HuH-7.5 (cell line): ENCODE results near the gene VAX1.
"Not testable (repeated sequence)": the region's sequence is repeated elsewhere in the genome, so short reads cannot be mapped to it uniquely, and the experiment has no call there.

ENCODE experiments used
- DNase-seq: peaks from one replicate; pipeline ENCODE4 v3.0.0; 2011; ENCODE audit warnings: low spot score

Gene VAX1

GRCh38 chr10:117134306-117135025, 3.6 kb downstream of the VAX1 start:
- DNase-seq, result no peak

GRCh38 chr10:117134056-117134305, 4.1 kb downstream of the VAX1 start:
- DNase-seq, result no peak

GRCh38 chr10:117133273-117134055, 4.6 kb downstream of the VAX1 start:
- no peak for DNase-seq

- DNase-seq, result no peak
Observed at GRCh38 chr10:117132751-117133231, 5.3 kb downstream of the VAX1 start.

- no peak for DNase-seq
Observed at GRCh38 chr10:117131376-117132327, 6.4 kb downstream of the VAX1 start.

- DNase-seq, result no peak
Observed at GRCh38 chr10:117130862-117131375, 7.2 kb downstream of the VAX1 start.

GRCh38 chr10:117130346-117130745, 7.7 kb downstream of the VAX1 start:
- DNase-seq, result no peak

- not testable (repeated sequence) for DNase-seq
Observed at GRCh38 chr10:117126645-117127044, 11.4 kb downstream of the VAX1 start.

GRCh38 chr10:117126034-117126433, 12.0 kb downstream of the VAX1 start:
- no peak for DNase-seq

- no peak for DNase-seq
Observed at GRCh38 chr10:117112220-117112619, 25.9 kb downstream of the VAX1 start.

- DNase-seq, result no peak
Observed at GRCh38 chr10:117107238-117107637, 30.8 kb downstream of the VAX1 start.

GRCh38 chr10:117096599-117097201, 41.4 kb downstream of the VAX1 start:
- DNase-seq, result no peak

GRCh38 chr10:117094856-117095255, 43.2 kb downstream of the VAX1 start:
- no peak for DNase-seq

GRCh38 chr10:117092386-117092785, 45.7 kb downstream of the VAX1 start:
- DNase-seq, result no peak

GRCh38 chr10:117090834-117091233, 47.2 kb downstream of the VAX1 start:
- no peak for DNase-seq

GRCh38 chr10:117087521-117087920, 50.5 kb downstream of the VAX1 start:
- no peak for DNase-seq

- DNase-seq, result no peak
Observed at GRCh38 chr10:117086546-117086945, 51.5 kb downstream of the VAX1 start.

- DNase-seq, result not testable (repeated sequence)
Observed at GRCh38 chr10:117084421-117085246, 53.4 kb downstream of the VAX1 start.
